Progenitor cell of endocrine pancreas (in vitro differentiated cells): Measurements from ENCODE around the gene RASA4B. TPM values are rescaled to one million over a fixed set of nuclear protein-coding genes. Genes with fewer than 3 reads are reported as not detected.
"Not testable (repeated sequence)": the region's sequence is repeated elsewhere in the genome, so short reads cannot be mapped to it uniquely, and the experiment has no call there.

ENCODE experiments used
- DNase-seq: peaks from one replicate; pipeline ENCODE4 v3.0.0; 2021; ENCODE audit warnings: low spot score; ENCODE audit not compliant: unreplicated experiment
- H3K27ac Mint-ChIP-seq: 2 replicates; pipeline ENCODE4 v1.8.0; 2021; ENCODE audit warnings: mild to moderate bottlenecking, moderate library complexity, mixed read lengths
- H3K27me3 Mint-ChIP-seq: 2 replicates; pipeline ENCODE4 v1.8.0; 2021; ENCODE audit warnings: mixed read lengths
- H3K36me3 Mint-ChIP-seq: 2 replicates; pipeline ENCODE4 v1.8.0; 2022; ENCODE audit warnings: mixed read lengths; ENCODE audit not compliant: insufficient read depth
- H3K4me1 Mint-ChIP-seq: 2 replicates; pipeline ENCODE4 v1.8.0; 2021; ENCODE audit warnings: low read depth, mixed read lengths
- H3K4me3 Mint-ChIP-seq: 2 replicates; pipeline ENCODE4 v1.8.0; 2021; ENCODE audit warnings: low read depth, mild to moderate bottlenecking, moderate library complexity, mixed read lengths
- H3K9me3 Mint-ChIP-seq: 2 replicates; pipeline ENCODE4 v1.8.0; 2021; ENCODE audit warnings: low read depth, mixed read lengths
- total RNA-seq: library from RNA; stranded (reverse); gene quantifications from 2 replicates; pipeline ENCODE4 v1.2.1, GENCODE V29; 2021

RASA4B gene
- total RNA-seq, 1 donor from 2014 or later = 10.8 TPM

- not testable (repeated sequence) for H3K36me3 Mint-ChIP-seq, H3K9me3 Mint-ChIP-seq, H3K27me3 Mint-ChIP-seq, H3K4me3 Mint-ChIP-seq, H3K27ac Mint-ChIP-seq, H3K4me1 Mint-ChIP-seq, DNase-seq
These were observed 12.0 kb downstream of the RASA4B start for GRCh38 chr7:102505298-102506185.

DNA sequence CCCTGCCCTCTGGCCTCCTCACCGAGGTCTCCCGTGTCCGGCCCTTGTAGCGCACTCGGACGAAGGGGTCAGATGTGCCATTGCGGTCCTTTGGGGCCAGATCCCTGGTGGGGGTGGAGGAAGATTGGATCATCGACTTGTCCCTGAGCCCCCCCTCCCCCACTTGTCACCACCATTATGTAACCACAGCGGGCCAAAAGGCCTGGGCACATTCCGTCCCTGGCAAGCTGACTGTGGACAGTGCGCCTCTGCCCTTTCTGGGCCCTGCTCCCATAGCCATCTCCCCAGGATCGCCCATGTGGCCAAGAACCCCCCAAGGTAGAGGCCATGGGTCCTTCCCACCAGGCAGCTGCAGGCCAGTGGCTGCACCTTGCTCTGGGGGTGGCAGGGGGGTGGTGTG, 14.4 kb downstream of the RASA4B start:
- not testable (repeated sequence) for H3K9me3 Mint-ChIP-seq, H3K27me3 Mint-ChIP-seq, H3K4me3 Mint-ChIP-seq

GRCh38 chr7:102498321-102498720, 19.3 kb downstream of the RASA4B start:
- DNase-seq, H3K27ac Mint-ChIP-seq, H3K4me3 Mint-ChIP-seq, H3K9me3 Mint-ChIP-seq, H3K4me1 Mint-ChIP-seq, H3K27me3 Mint-ChIP-seq, H3K36me3 Mint-ChIP-seq: not testable (repeated sequence)

More for the DNA sequence above, 14.4 kb downstream of the RASA4B start:
- not testable (repeated sequence) for H3K4me1 Mint-ChIP-seq, H3K27ac Mint-ChIP-seq, H3K36me3 Mint-ChIP-seq, DNase-seq

DNA sequence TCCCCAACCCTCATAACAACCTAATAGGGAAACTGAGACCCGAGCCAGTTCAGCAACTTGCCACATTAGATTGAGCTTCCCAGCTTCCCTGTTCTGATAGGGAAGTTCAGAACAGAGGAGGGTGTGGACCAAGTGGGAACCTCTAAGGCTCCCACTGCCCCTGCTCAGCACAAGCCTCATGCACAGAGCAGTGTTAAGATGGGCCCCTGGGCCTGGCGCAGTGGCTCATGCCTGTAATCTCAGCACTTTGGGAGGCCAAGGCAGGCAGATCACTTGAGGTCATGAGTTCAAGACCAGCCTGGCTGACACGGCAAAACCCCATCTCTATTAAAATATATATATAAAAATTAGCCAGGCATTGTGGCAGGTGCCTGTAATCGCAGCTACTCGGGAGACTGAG, 20.3 kb downstream of the RASA4B start:
- not testable (repeated sequence) for DNase-seq, H3K27me3 Mint-ChIP-seq, H3K36me3 Mint-ChIP-seq, H3K4me3 Mint-ChIP-seq, H3K9me3 Mint-ChIP-seq, H3K4me1 Mint-ChIP-seq, H3K27ac Mint-ChIP-seq

GRCh38 chr7:102496861-102497260, 20.7 kb downstream of the RASA4B start:
- not testable (repeated sequence) for H3K27me3 Mint-ChIP-seq, H3K4me3 Mint-ChIP-seq, H3K36me3 Mint-ChIP-seq, H3K9me3 Mint-ChIP-seq, DNase-seq, H3K4me1 Mint-ChIP-seq, H3K27ac Mint-ChIP-seq

DNA sequence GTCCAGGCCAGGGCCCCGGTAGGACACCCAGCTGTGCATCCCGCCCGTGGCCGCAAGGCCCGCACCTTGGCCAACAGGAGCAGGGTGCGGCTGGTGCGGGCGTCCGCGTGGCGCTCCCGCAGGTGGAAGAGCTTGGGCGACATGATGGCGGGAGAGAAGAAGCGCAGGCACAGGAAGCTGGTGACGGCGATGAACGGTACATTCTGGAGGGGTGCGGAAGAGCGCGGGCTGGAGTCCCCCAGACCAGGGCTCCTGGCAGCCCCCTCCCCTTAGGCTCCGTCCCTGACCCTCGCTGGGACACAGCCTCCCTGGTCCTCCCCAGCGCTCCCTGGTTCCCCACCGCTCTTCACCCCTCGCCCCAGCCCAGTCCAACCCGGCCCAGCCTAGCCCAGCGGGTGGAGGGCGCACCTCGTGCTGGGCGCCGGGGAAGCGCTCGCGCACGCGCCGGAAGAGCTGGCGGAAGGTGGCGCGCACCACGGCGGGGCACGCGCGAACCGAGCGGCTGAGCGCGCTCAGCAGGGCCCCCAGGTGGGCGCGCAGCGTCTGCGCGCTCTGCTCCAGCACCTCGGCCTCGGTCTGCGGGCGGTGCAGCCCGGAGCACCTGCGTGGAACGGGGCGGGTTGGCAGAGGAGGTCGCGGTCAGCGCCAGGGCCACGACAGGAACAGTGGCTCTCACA, 23.0 kb downstream of the RASA4B start:
- not testable (repeated sequence) for H3K27ac Mint-ChIP-seq, DNase-seq, H3K36me3 Mint-ChIP-seq, H3K9me3 Mint-ChIP-seq, H3K4me3 Mint-ChIP-seq, H3K27me3 Mint-ChIP-seq, H3K4me1 Mint-ChIP-seq

DNA sequence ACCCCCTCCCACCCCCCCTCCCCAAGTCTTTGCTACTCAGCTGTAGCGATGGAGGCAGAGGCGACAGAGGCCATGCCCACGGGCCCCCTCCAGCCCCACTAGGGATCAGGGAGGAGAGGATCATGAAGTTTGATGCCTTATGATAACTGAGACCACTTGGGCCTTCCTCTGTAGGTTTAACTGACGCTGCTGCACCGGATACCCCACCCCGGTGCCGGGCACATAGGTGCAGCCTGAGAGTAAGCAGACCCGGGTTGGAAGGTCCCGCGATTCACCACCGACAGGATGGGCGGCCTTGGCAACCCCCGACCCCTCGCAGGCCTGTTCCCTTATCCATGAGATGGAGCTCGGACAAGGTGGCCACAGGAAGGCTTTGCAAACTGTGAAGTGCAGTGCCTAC, 23.6 kb downstream of the RASA4B start:
- not testable (repeated sequence) for H3K36me3 Mint-ChIP-seq, H3K27ac Mint-ChIP-seq, H3K4me1 Mint-ChIP-seq, H3K4me3 Mint-ChIP-seq, DNase-seq, H3K9me3 Mint-ChIP-seq, H3K27me3 Mint-ChIP-seq

DNA sequence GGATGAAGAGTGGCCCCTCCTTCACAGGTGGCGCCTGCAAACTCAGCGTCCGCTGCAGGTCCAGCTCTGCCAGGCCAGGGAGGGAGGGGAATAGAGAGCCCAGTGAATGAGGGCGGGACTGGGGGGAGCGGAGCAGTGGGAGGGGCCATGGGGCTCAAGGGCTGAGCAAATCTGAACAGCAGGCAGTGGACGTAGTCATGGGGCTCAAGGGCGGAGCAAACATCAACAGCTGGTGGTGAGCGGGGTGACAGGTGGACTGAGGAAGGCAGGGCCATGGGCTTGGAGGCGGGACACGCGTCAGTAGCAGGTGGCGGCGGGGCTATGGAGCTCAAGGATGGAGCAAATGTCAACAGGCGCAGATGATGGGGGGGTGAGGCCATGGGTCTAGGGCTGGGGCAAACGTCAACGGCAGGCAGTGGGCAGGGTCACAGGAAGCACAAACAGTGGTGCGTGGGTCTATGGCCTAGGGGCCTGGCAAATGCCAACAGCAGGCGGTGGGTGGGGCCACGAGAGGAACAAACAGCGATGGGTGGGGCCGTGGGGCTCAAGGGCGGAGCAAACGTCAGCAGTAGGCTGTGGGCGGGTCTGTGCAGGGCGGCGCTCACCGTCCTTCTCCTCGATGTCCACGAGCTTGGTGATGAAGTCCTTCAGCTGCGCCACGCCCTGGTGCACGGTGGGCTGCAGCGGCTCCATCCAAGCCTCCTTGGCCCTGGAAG, 24.2 kb downstream of the RASA4B start:
- not testable (repeated sequence) for H3K27ac Mint-ChIP-seq, H3K4me3 Mint-ChIP-seq, H3K9me3 Mint-ChIP-seq

GRCh38 chr7:102490529-102491075, 27.0 kb downstream of the RASA4B start:
- not testable (repeated sequence) for H3K9me3 Mint-ChIP-seq, H3K27me3 Mint-ChIP-seq, H3K27ac Mint-ChIP-seq, H3K4me3 Mint-ChIP-seq, H3K36me3 Mint-ChIP-seq, H3K4me1 Mint-ChIP-seq
- DNase-seq = peak; percentile 30

More for the DNA sequence above, 24.2 kb downstream of the RASA4B start:
- DNase-seq, H3K27me3 Mint-ChIP-seq, H3K4me1 Mint-ChIP-seq, H3K36me3 Mint-ChIP-seq: not testable (repeated sequence)

DNA sequence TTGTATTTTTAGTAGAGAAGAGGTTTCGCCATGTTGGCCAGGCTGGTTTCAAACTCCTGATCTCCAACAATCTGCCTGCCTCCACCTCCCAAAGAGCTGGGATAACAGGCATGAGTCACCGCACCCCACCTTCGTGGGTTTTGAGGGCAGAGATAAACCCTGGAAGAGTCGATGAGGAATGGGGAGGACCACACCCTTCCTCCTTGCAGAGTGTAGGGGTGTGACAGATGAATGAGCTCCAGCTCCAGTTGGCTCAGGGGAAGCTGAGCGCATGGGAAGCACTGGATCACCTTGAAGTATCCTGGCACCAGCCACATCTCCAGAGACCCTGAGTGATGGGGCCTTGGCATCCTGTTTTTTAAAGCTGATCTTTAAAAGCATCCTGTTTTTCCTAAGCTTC, 33.3 kb downstream of the RASA4B start:
- not testable (repeated sequence) for H3K4me3 Mint-ChIP-seq, H3K27ac Mint-ChIP-seq, H3K9me3 Mint-ChIP-seq, H3K27me3 Mint-ChIP-seq, H3K4me1 Mint-ChIP-seq, H3K36me3 Mint-ChIP-seq, DNase-seq

- not testable (repeated sequence) for H3K27ac Mint-ChIP-seq, H3K36me3 Mint-ChIP-seq, H3K4me1 Mint-ChIP-seq, H3K4me3 Mint-ChIP-seq, H3K9me3 Mint-ChIP-seq, DNase-seq, H3K27me3 Mint-ChIP-seq
These were observed 35.6 kb downstream of the RASA4B start for GRCh38 chr7:102481962-102482361.
